CD4-positive, alpha-beta T cell (primary cell): ENCODE measurements around the gene TCHHL1. TPM values are rescaled to one million over a fixed set of nuclear protein-coding genes. Genes with fewer than 3 reads are reported as not detected.

Source experiments
- ATAC-seq: fragments of 200-7000 bp; cut with Tn5 transposase; one replicate; pipeline ENCODE4 v1.10.0; 2022; ENCODE audit warnings: mild to moderate bottlenecking; ENCODE audit not compliant: poor library complexity
- CTCF ChIA-PET: fragments of 350-600 bp; sonication (Branson Sonifier 250); formaldehyde crosslinking; loops from one replicate; lab custom pipeline; 2021; ENCODE audit warnings: antibody characterized with exemption, inconsistent platforms; lab: Charles Lee
- POLR2A ChIA-PET: fragments of 350-600 bp; sonication (Branson Sonifier 250); formaldehyde crosslinking; loops from one replicate; lab custom pipeline; 2021; ENCODE audit warnings: antibody characterized with exemption, inconsistent platforms; lab: Charles Lee
- DNase-seq, 14 experiments: peaks; one replicate each; pipeline ENCODE4 v3.0.0-alpha.2; 2013 to 2020; ENCODE audit warnings: mixed read lengths in 2 of 14
- H3K27ac ChIP-seq, 2 donors: one replicate each; pipeline versions ENCODE4 v1.5.1 to v1.7.0; 2013; ENCODE audit warnings: low read length in 2 of 2, low read depth in 1 of 2, mild to moderate bottlenecking in 1 of 2
- H3K27me3 ChIP-seq, 2 experiments: 1 replicate in 1 of 2; 2 replicates in 1 of 2; pipeline versions ENCODE4 v1.6.1 to v1.7.0; 2013; ENCODE audit warnings: low read length in 2 of 2, control low read depth in 1 of 2, mild to moderate bottlenecking in 1 of 2, moderate library complexity in 1 of 2; ENCODE audit not compliant: insufficient read depth in 2 of 2, control insufficient read depth in 1 of 2
- H3K36me3 ChIP-seq: one replicate; pipeline ENCODE4 v1.6.1; 2013; ENCODE audit warnings: low read length, control low read depth; ENCODE audit not compliant: insufficient read depth
- H3K4me1 ChIP-seq: one replicate; pipeline ENCODE4 v1.6.1; 2013; ENCODE audit warnings: low read length, control low read depth; ENCODE audit not compliant: insufficient read depth
- H3K4me3 ChIP-seq: one replicate; pipeline ENCODE4 v1.5.1; 2013; ENCODE audit warnings: mild to moderate bottlenecking, low read length, moderate library complexity
- H3K9me3 ChIP-seq, 2 experiments: 1 replicate in 1 of 2; 2 replicates in 1 of 2; pipeline versions ENCODE4 v1.6.1 to v1.7.0; 2013; ENCODE audit warnings: low read length in 2 of 2, mild to moderate bottlenecking in 2 of 2, control low read depth in 1 of 2, moderate library complexity in 1 of 2; ENCODE audit not compliant: control insufficient read depth in 1 of 2, insufficient read depth in 1 of 2
- H3K27ac Mint-ChIP-seq: one replicate; pipeline ENCODE4 v1.8.0; 2020; ENCODE audit warnings: mixed read lengths
- H3K27me3 Mint-ChIP-seq: one replicate; pipeline ENCODE4 v1.8.0; 2021; ENCODE audit warnings: mixed read lengths
- H3K36me3 Mint-ChIP-seq: one replicate; pipeline ENCODE4 v1.8.0; 2021; ENCODE audit warnings: low read depth, mixed read lengths
- H3K4me1 Mint-ChIP-seq: one replicate; pipeline ENCODE4 v1.8.0; 2021; ENCODE audit warnings: low read depth, mixed read lengths
- H3K4me3 Mint-ChIP-seq: one replicate; pipeline ENCODE4 v1.8.0; 2020; ENCODE audit warnings: mild to moderate bottlenecking, mixed read lengths
- H3K9me3 Mint-ChIP-seq: one replicate; pipeline ENCODE4 v1.8.0; 2020; ENCODE audit warnings: mixed read lengths
- intact Hi-C, 2 experiments: fragments of 100-400 bp; cut with DNase I in 1 of 2; cut with micrococcal nuclease in 1 of 2; formaldehyde crosslinking; loops; one replicate each; pipeline versions ENCODE4 v1.15.1 to v1.9.0; 2023 to 2025; cut with DNase I, micrococcal nuclease
- total RNA-seq, 174 experiments: library from RNA in 2 of 174; stranded (reverse) in 2 of 174; gene quantifications; one replicate each; pipeline ENCODE4 v1.2.3 and lab custom pipeline; 2021 to 2026
- TF ChIP-seq, protein P1 (sequence below): fragments of 200-600 bp; IDR thresholded peaks from one replicate; pipeline ENCODE4 v1.8.0; 2022; ENCODE audit warnings: antibody characterized with exemption, mild to moderate bottlenecking

Gene TCHHL1
- total RNA-seq, 2 experiments from 2014 or later: not detected

DNA sequence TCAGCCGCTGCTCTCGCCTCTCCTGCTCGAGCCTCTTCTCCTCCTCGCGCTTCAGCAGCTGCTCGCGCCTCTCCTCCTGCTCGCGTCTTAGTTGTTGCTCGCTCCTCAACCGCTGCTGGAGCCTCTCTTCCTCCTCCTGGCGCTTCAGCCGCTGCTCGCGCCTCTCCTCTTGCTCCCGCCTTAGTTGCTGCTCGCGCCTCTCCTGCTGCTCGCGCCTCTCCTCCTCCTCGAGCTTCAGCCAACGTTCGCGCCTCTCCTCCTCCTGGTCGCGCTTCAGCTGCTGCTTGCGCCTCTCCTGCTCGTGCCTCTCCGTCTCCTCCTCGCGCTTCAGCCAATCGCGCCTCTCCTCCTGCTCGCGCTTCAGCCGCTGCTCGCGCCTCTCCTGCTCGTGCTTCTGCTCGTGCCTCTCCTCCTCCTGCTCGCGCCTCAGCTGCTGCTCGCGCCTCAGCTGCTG lies 22.7 kb upstream of the TCHHL1 start:
- DNase-seq (peak in 5 of 14 experiments; percentile 10 to 54 (median 18)), ATAC-seq (no peak)
- Histone ChIP-seq H3K27me3 (peaks cover 59 to 80% of the 10 kb centered on the region in 2 experiments), H3K36me3 (no peaks in the 10 kb centered on the region), H3K27ac (no peak overlapping the region), H3K4me1 (peaks cover 55% of the 10 kb centered on the region), H3K4me3 (peak overlapping the region; percentile 57), H3K9me3 (peaks cover 0 to 38% of the 10 kb centered on the region in 2 experiments)
- H3K4me3 Mint-ChIP-seq: no peak overlapping the region
- TF ChIP-seq, protein P1, sequence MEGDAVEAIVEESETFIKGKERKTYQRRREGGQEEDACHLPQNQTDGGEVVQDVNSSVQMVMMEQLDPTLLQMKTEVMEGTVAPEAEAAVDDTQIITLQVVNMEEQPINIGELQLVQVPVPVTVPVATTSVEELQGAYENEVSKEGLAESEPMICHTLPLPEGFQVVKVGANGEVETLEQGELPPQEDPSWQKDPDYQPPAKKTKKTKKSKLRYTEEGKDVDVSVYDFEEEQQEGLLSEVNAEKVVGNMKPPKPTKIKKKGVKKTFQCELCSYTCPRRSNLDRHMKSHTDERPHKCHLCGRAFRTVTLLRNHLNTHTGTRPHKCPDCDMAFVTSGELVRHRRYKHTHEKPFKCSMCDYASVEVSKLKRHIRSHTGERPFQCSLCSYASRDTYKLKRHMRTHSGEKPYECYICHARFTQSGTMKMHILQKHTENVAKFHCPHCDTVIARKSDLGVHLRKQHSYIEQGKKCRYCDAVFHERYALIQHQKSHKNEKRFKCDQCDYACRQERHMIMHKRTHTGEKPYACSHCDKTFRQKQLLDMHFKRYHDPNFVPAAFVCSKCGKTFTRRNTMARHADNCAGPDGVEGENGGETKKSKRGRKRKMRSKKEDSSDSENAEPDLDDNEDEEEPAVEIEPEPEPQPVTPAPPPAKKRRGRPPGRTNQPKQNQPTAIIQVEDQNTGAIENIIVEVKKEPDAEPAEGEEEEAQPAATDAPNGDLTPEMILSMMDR: no peak
- no peaks in the 10 kb centered on the region for H3K9me3 Mint-ChIP-seq
- POLR2A ChIA-PET: interaction anchor here (0.7 to 1.1 kb wide), 3 partner anchors 75 to 830 kb away, joined by 3 read pairs; partner anchors contain the start of gene S100A11
- H3K27ac Mint-ChIP-seq: no peak overlapping the region
- CTCF ChIA-PET: no interaction called here
- peaks cover 10% of the 10 kb centered on the region for H3K27me3 Mint-ChIP-seq
- H3K4me1 Mint-ChIP-seq: no peaks in the 10 kb centered on the region
- H3K36me3 Mint-ChIP-seq: no peaks in the 10 kb centered on the region
- intact Hi-C loops: no loop called here

DNA sequence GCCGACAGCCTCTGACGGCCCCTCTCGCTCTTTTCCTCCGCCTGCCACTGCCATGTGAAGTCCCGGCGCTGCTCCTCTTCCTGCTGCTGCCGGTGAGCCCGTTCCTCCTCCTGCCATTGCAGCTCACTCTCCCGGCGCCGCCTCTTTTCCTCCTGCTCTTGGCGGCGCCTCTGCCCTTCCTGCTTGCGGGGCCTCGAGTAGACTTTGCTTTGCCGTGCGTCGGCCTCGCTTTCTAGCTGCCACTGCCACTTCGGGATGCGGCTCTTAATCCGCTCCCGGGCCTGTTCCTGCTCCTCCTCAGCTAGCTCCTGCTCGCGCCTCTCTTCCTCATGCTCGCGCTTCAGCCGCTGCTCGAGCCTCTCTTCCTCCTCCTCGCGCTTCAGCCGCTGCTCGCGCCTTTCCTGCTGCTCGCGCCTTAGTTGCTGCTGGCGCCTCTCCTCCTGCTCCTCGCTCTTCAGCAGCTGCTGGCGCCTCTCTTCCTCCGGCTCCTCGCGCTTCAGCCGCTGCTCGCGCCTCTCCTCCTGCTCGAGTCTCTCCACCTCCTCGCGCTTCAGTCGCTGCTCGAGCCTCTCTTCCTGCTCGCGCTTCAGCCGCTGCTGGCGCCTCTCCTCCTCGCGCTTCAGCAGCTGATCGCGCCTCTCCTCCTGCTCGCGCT lies 22.1 kb upstream of the TCHHL1 start:
- intact Hi-C loops: no loop called here
- no peaks in the 10 kb centered on the region for H3K9me3 Mint-ChIP-seq
- POLR2A ChIA-PET: interaction anchor here (0.7 to 1.1 kb wide), 3 partner anchors 74 to 830 kb away, joined by 3 read pairs; partner anchors contain the start of gene S100A11

DNA sequence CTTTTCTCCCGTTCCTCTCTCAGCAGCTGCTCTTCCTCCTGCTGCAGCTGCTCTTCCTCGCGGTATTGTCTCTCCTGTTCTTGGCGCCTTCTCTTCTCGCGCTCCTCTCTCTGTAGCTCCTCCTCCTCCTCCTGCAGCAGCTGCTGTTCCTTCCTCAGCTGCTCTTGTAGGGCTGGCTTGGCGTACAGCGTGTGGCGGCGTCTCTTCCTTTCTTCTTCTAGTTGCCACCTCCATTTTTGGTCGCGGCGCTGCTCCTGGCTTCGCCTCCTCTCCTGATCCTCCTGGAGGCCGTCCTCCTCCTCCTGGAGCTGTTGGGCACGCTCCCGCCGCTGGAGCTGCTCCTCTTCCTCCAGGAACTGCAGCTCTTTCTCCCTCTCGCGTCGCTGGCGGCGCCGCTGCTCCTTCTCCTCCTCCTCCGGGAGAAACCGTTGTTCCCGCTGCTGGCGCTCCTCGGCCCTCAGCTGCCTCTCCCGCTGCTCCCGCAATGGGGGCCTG lies 21.5 kb upstream of the TCHHL1 start:
- Histone ChIP-seq H3K27me3 (peaks cover 64 to 82% of the 10 kb centered on the region in 2 experiments), H3K4me3 (peak overlapping the region; percentile 57), H3K4me1 (peaks cover 55% of the 10 kb centered on the region), H3K36me3 (no peaks in the 10 kb centered on the region), H3K27ac (no peak overlapping the region), H3K9me3 (peaks cover 0 to 38% of the 10 kb centered on the region in 2 experiments)
- ChIA-PET POLR2A (interaction anchor here (0.7 to 1.1 kb wide), 3 partner anchors 74 to 829 kb away, joined by 3 read pairs; partner anchors contain the start of gene S100A11), CTCF (no interaction called here)
- Mint-ChIP-seq H3K9me3 (no peaks in the 10 kb centered on the region), H3K4me3 (no peak overlapping the region), H3K36me3 (no peaks in the 10 kb centered on the region), H3K27ac (no peak overlapping the region), H3K27me3 (peaks cover 11% of the 10 kb centered on the region), H3K4me1 (no peaks in the 10 kb centered on the region)
- DNase-seq (peak in 6 of 14 experiments; percentile 14 to 56 (median 44)), ATAC-seq (peak; percentile 74)
- TF ChIP-seq, protein P1: no peak
- intact Hi-C loops: no loop called here

More for the DNA sequence above, 22.1 kb upstream of the TCHHL1 start:
- TF ChIP-seq, protein P1: no peak
- DNase-seq: peak in 6 of 14 experiments; percentile 7 to 57 (median 20)
- Mint-ChIP-seq H3K27me3 (peaks cover 10% of the 10 kb centered on the region), H3K27ac (no peak overlapping the region), H3K4me1 (no peaks in the 10 kb centered on the region), H3K36me3 (no peaks in the 10 kb centered on the region), H3K4me3 (no peak overlapping the region)
- peaks cover 0 to 38% of the 10 kb centered on the region in 2 experiments for H3K9me3 ChIP-seq
- peaks cover 55% of the 10 kb centered on the region for H3K4me1 ChIP-seq
- CTCF ChIA-PET: no interaction called here
- peak overlapping the region; percentile 57 for H3K4me3 ChIP-seq
- H3K36me3 ChIP-seq: no peaks in the 10 kb centered on the region
- ATAC-seq: peak; percentile 59
- peaks cover 60 to 80% of the 10 kb centered on the region in 2 experiments for H3K27me3 ChIP-seq
- no peak overlapping the region for H3K27ac ChIP-seq
